ENCODE results near the gene MLXIP. TPM values are rescaled to one million over a fixed set of nuclear protein-coding genes. Genes with fewer than 3 reads are reported as not detected.
"Not testable (repeated sequence)": the region's sequence is repeated elsewhere in the genome, so short reads cannot be mapped to it uniquely, and the experiment has no call there.

Gene MLXIP
- total RNA-seq, 1 donor from 2014 or later, result 33.7 TPM

GRCh38 chr12:122052285-122052684 lies 26.3 kb upstream of the MLXIP start:
- no peaks in the 10 kb centered on the region for H3K9me3 Mint-ChIP-seq
- H3K27ac Mint-ChIP-seq, result no peak overlapping the region
- peaks cover 4% of the 10 kb centered on the region for H3K4me1 Mint-ChIP-seq
- TF ChIP-seq CTCF (IDR thresholded peaks at IDR 0.05), result no peak
- peaks cover 72% of the 10 kb centered on the region for H3K36me3 Mint-ChIP-seq (ENCODE audit: low read depth)
- no peak for DNase-seq
- H3K4me3 Mint-ChIP-seq, result no peak overlapping the region
- no peak for ATAC-seq (ENCODE audit: low read depth)
- CTCF ChIA-PET, result interaction anchor here (8.7 kb wide), 1 partner anchor 71 kb away, joined by 122 read pairs; no protein-coding TSS in a partner anchor
- no peaks in the 10 kb centered on the region for H3K27me3 Mint-ChIP-seq
- intact Hi-C loops (cut with micrococcal nuclease), result no loop called here
- POLR2A ChIA-PET, result interaction anchor here (0.7 kb wide), 1 partner anchor 60 kb away, joined by 8 read pairs; no protein-coding TSS in a partner anchor

GRCh38 chr12:122054842-122055520 lies 23.6 kb upstream of the MLXIP start:
- intact Hi-C loops (cut with micrococcal nuclease), result loop anchor here (1.0 to 2.0 kb wide), 5 partner anchors 14 to 301 kb away; partner anchors contain the start of gene CFAP251
- no peak for ATAC-seq (ENCODE audit: low read depth)
- no peaks in the 10 kb centered on the region for H3K27me3 Mint-ChIP-seq
- H3K4me3 Mint-ChIP-seq, result no peak overlapping the region
- H3K4me1 Mint-ChIP-seq, result peaks cover 4% of the 10 kb centered on the region
- TF ChIP-seq CTCF (IDR thresholded peaks at IDR 0.05), result no peak
- ChIA-PET CTCF (interaction anchor here (0.7 to 8.7 kb wide), 13 partner anchors 13 to 139 kb away, joined by 3 to 122 read pairs (median 5); partner anchors contain the start of gene CFAP251), POLR2A (interaction anchor here (1.1 kb wide), 1 partner anchor 27 kb away, joined by 3 read pairs; no protein-coding TSS in a partner anchor)
- H3K36me3 Mint-ChIP-seq (ENCODE audit: low read depth), result peaks cover 73% of the 10 kb centered on the region
- no peaks in the 10 kb centered on the region for H3K9me3 Mint-ChIP-seq
- H3K27ac Mint-ChIP-seq, result no peak overlapping the region
- DNase-seq, result no peak

- H3K27ac Mint-ChIP-seq; intact Hi-C loops (cut with micrococcal nuclease); H3K9me3 Mint-ChIP-seq; H3K4me1 Mint-ChIP-seq; H3K27me3 Mint-ChIP-seq; DNase-seq; H3K4me3 Mint-ChIP-seq; POLR2A ChIA-PET; ATAC-seq (ENCODE audit: low read depth): not testable (repeated sequence)
- CTCF ChIA-PET, result interaction anchor here (1.0 to 8.7 kb wide), 2 partner anchors 67 to 138 kb away, joined by 3 to 122 read pairs; partner anchors contain the start of gene CFAP251
- H3K36me3 Mint-ChIP-seq (ENCODE audit: low read depth), result peaks cover 75% of the 10 kb centered on the region
Measured at GRCh38 chr12:122056406-122056805, 22.1 kb upstream of the MLXIP start.

GRCh38 chr12:122057007-122057735 lies 21.4 kb upstream of the MLXIP start:
- Mint-ChIP-seq H3K4me3 (no peak overlapping the region), H3K36me3 (ENCODE audit: low read depth) (peaks cover 79% of the 10 kb centered on the region), H3K27me3 (no peaks in the 10 kb centered on the region), H3K9me3 (no peaks in the 10 kb centered on the region), H3K27ac (no peak overlapping the region), H3K4me1 (peaks cover 4% of the 10 kb centered on the region)
- CTCF ChIA-PET, result interaction anchor here (8.7 kb wide), 1 partner anchor 66 kb away, joined by 122 read pairs; no protein-coding TSS in a partner anchor
- intact Hi-C loops (cut with micrococcal nuclease), result no loop called here
- TF ChIP-seq CTCF (IDR thresholded peaks at IDR 0.05), result no peak
- ATAC-seq (ENCODE audit: low read depth), result no peak
- POLR2A ChIA-PET, result no interaction called here
- no peak for DNase-seq

- peaks cover 6% of the 10 kb centered on the region for H3K4me1 Mint-ChIP-seq
- ChIA-PET CTCF (interaction anchor here (8.7 kb wide), 1 partner anchor 65 kb away, joined by 122 read pairs; no protein-coding TSS in a partner anchor), POLR2A (no interaction called here)
- no peak for DNase-seq
- no peak for TF ChIP-seq CTCF (IDR thresholded peaks at IDR 0.05)
- no peak overlapping the region for H3K27ac Mint-ChIP-seq
- H3K27me3 Mint-ChIP-seq, result no peaks in the 10 kb centered on the region
- no peaks in the 10 kb centered on the region for H3K9me3 Mint-ChIP-seq
- intact Hi-C loops (cut with micrococcal nuclease), result no loop called here
- H3K4me3 Mint-ChIP-seq, result no peak overlapping the region
- H3K36me3 Mint-ChIP-seq (ENCODE audit: low read depth), result peaks cover 76% of the 10 kb centered on the region
- no peak for ATAC-seq (ENCODE audit: low read depth)
Measured at GRCh38 chr12:122057769-122058168, 20.8 kb upstream of the MLXIP start.

Data from activated B cell treated with CpG ODN at 0.5 μM for 24 hours (primary cell).